Measurements from ENCODE around the gene ADAMTS2. TPM values are rescaled to one million over a fixed set of nuclear protein-coding genes. Genes with fewer than 3 reads are reported as not detected.

ADAMTS2 gene
- total RNA-seq, 1 experiment from 2014 or later: not detected

- TF ChIP-seq CTCF (IDR thresholded peaks at IDR 0.05; ENCODE audit: unreplicated experiment): no peak
- H3K27me3 Mint-ChIP-seq (ENCODE audit: unreplicated experiment): no peaks in the 10 kb centered on the region
- BruUV-seq (replicated peaks): no TSS peak
- CTCF ChIA-PET: no interaction called here
- no peak overlapping the region for H3K27ac Mint-ChIP-seq (ENCODE audit: unreplicated experiment)
- peaks cover 15% of the 10 kb centered on the region for H3K9me3 Mint-ChIP-seq (ENCODE audit: low read depth, unreplicated experiment)
- no peak overlapping the region for H3K4me3 Mint-ChIP-seq (ENCODE audit: low read depth, unreplicated experiment)
- no peaks in the 10 kb centered on the region for H3K36me3 Mint-ChIP-seq (ENCODE audit: insufficient read depth, unreplicated experiment)
- no peaks in the 10 kb centered on the region for H3K4me1 Mint-ChIP-seq (ENCODE audit: low read depth, unreplicated experiment)
- intact Hi-C loops (cut with micrococcal nuclease; ENCODE audit: unreplicated experiment): no loop called here
- no peak for DNase-seq
Measured at GRCh38 chr5:179166171-179166885, 178.9 kb downstream of the ADAMTS2 start.

GRCh38 chr5:179165421-179166170 is 179.7 kb downstream of the ADAMTS2 start:
- no peak for DNase-seq
- H3K4me1 Mint-ChIP-seq (ENCODE audit: low read depth, unreplicated experiment): no peaks in the 10 kb centered on the region
- H3K4me3 Mint-ChIP-seq (ENCODE audit: low read depth, unreplicated experiment): no peak overlapping the region
- no TSS peak for BruUV-seq (replicated peaks)
- H3K36me3 Mint-ChIP-seq (ENCODE audit: insufficient read depth, unreplicated experiment): no peaks in the 10 kb centered on the region
- no peaks in the 10 kb centered on the region for H3K27me3 Mint-ChIP-seq (ENCODE audit: unreplicated experiment)
- H3K9me3 Mint-ChIP-seq (ENCODE audit: low read depth, unreplicated experiment): peaks cover 19% of the 10 kb centered on the region
- TF ChIP-seq CTCF (IDR thresholded peaks at IDR 0.05; ENCODE audit: unreplicated experiment): no peak
- no peak overlapping the region for H3K27ac Mint-ChIP-seq (ENCODE audit: unreplicated experiment)
- intact Hi-C loops (cut with micrococcal nuclease; ENCODE audit: unreplicated experiment): no loop called here
- CTCF ChIA-PET: no interaction called here

DNA sequence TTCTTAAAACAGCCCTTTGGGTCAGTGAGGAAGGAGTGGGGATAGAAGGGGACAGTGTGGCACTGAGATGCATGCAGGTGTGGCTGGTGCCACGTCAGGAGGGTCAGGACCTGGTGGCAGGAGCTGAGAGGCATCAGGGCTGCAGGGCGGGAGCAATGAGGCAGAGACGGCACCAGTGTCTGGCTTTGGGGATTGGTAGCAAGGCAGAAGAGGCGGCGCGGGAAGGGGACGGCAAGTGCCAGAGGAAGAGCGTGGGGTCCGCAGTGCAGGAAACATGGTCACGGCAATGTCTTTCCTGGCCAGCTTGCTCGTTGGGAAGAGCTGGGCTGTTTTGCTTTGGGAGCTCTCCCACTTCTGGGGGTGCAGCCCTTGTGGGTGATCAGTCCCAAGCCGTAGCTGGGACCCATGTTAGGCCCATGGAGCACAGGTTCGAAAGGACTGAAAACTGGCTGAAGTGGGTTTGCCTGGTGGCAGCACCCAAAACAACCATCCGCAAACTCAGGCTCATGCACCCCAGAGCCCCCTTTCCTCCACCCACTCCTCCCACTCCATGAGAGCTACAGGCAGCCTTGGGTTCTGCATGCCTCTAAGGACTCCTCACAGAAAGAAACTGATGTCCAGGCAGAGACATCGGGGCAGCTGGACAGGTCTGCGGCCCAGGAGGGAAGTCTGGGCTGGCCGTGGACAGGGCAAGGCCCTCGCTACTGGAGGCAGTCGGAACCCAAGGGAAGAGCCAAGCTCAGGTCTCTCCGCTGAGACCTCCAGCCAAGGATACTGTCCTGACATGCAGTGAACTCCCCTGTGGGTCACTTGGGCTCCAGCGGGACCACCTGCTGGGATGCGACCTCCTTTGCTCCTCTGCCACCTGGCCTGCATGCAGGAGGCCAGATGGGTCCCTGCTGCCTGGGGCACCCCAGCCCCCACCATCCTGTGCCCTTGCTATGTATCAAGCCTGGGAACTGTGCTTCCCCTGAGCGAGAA is 180.6 kb downstream of the ADAMTS2 start:
- DNase-seq: no peak
- CTCF ChIA-PET: no interaction called here
- intact Hi-C loops (cut with micrococcal nuclease; ENCODE audit: unreplicated experiment): no loop called here
- Mint-ChIP-seq H3K27ac (ENCODE audit: unreplicated experiment) (no peak overlapping the region), H3K4me1 (ENCODE audit: low read depth, unreplicated experiment) (no peaks in the 10 kb centered on the region), H3K9me3 (ENCODE audit: low read depth, unreplicated experiment) (peaks cover 20% of the 10 kb centered on the region), H3K4me3 (ENCODE audit: low read depth, unreplicated experiment) (no peak overlapping the region), H3K36me3 (ENCODE audit: insufficient read depth, unreplicated experiment) (no peaks in the 10 kb centered on the region), H3K27me3 (ENCODE audit: unreplicated experiment) (no peaks in the 10 kb centered on the region)
- no peak for TF ChIP-seq CTCF (IDR thresholded peaks at IDR 0.05; ENCODE audit: unreplicated experiment)
- no TSS peak for BruUV-seq (replicated peaks)
